Measurements from ENCODE around the gene CACNG1.

DNA sequence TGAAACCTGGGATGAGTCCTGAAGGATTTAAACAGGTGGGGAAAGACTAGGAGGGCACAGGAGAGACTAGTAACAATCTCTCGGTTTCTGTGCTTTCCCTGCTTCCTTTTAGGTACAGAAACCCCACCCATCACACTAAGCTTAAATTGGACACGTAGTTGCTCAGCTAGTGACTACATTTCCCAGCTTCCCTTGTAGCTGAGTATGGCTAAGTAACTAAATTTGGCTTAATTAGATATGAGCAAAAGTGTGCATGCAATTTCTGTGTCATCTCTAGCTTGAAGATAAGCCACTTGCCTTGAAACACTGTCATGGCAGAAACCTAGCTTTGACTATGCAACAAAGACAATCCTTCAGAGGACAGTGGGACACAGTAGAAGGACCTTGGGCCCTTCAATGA is 36.5 kb downstream of the CACNG1 start:
- TF ChIP-seq NFIC (IDR thresholded peaks at IDR 0.05), result no peak
- no peak for TF ChIP-seq RAD21 (IDR thresholded peaks at IDR 0.05; ENCODE audit: low read depth)
- TF ChIP-seq TAF1 (IDR thresholded peaks at IDR 0.05; ENCODE audit: low read depth), result no peak
